IMR-90 (cell line): ENCODE measurements around the gene TRMT2A. TPM values are rescaled to one million over a fixed set of nuclear protein-coding genes. Genes with fewer than 3 reads are reported as not detected.

ENCODE experiments used
- ATAC-seq: fragments of 200-7000 bp; cut with Tn5 transposase; 2 replicates; pipeline ENCODE4 v1.9.1; 2020; ENCODE audit warnings: low read depth, mild to moderate bottlenecking, moderate library complexity
- BruUV-seq: library from RNA; stranded (reverse); fragments of 400-500 nt; replicated peaks from 2 replicates; lab custom pipeline; 2021; lab: Mats Ljungman, UMichigan
- CTCF ChIA-PET: fragments of 300-600 bp; formaldehyde crosslinking; extraction: SDS; loops from one replicate; lab custom pipeline; 2021; ENCODE audit warnings: antibody characterized with exemption; lab: Yijun Ruan, JAX
- POLR2A ChIA-PET: fragments of 300-600 bp; sonication (Branson Sonifier 250); formaldehyde crosslinking; loops from one replicate; lab custom pipeline; 2022; ENCODE audit warnings: antibody characterized with exemption; ENCODE audit not compliant: unreplicated experiment; lab: Charles Lee
- DNase-seq: peaks from one replicate; pipeline ENCODE4 v3.0.0; 2013
- H2AFZ ChIP-seq: replicated peaks from 2 replicates; pipeline ENCODE3; 2013; ENCODE audit warnings: low read length, mild to moderate bottlenecking; ENCODE audit not compliant: poor library complexity
- H2AK5ac ChIP-seq: 2 replicates; pipeline ENCODE4 v1.6.1; 2013; ENCODE audit warnings: low read depth, low read length, inconsistent platforms
- H2AK9ac ChIP-seq: replicated peaks from 2 replicates; pipeline ENCODE3; 2013; ENCODE audit warnings: mild to moderate bottlenecking, low read depth, low read length, moderate library complexity; ENCODE audit not compliant: poor library complexity
- H2BK120ac ChIP-seq: 2 replicates; pipeline ENCODE4 v1.6.1; 2013; ENCODE audit warnings: low read depth, low read length, inconsistent platforms
- H2BK15ac ChIP-seq: 3 replicates; pipeline ENCODE4 v1.6.1; 2013; ENCODE audit warnings: low read depth, low read length, inconsistent platforms
- H2BK20ac ChIP-seq: 2 replicates; pipeline ENCODE4 v1.6.1; 2013; ENCODE audit warnings: low read depth, mild to moderate bottlenecking, inconsistent platforms, low read length, moderate library complexity
- H2BK5ac ChIP-seq: 2 replicates; pipeline ENCODE4 v1.6.1; 2013; ENCODE audit warnings: mild to moderate bottlenecking, low read depth, low read length, inconsistent platforms; ENCODE audit not compliant: poor library complexity, severe bottlenecking
- H3K14ac ChIP-seq: replicated peaks from 2 replicates; pipeline ENCODE4 v1.6.1; 2013; ENCODE audit warnings: low read depth, low read length, inconsistent platforms
- H3K18ac ChIP-seq: 2 replicates; pipeline ENCODE4 v1.6.1; 2013; ENCODE audit warnings: low read depth, low read length, control low read depth
- H3K23ac ChIP-seq: 2 replicates; pipeline ENCODE4 v1.6.1; 2013; ENCODE audit warnings: low read depth, low read length, inconsistent platforms
- H3K27ac ChIP-seq: 2 replicates; pipeline ENCODE4 v1.5.1; 2013; ENCODE audit warnings: mild to moderate bottlenecking, control low read depth, low read length; ENCODE audit not compliant: insufficient read depth
- H3K27me3 ChIP-seq: 2 replicates; pipeline ENCODE4 v1.6.1; 2013; ENCODE audit warnings: low read length; ENCODE audit not compliant: control insufficient read depth, insufficient read depth
- H3K36me3 ChIP-seq: 2 replicates; pipeline ENCODE4 v1.6.1; 2013; ENCODE audit warnings: low read length, mixed read lengths; ENCODE audit not compliant: control insufficient read depth, insufficient read depth
- H3K4ac ChIP-seq: 2 replicates; pipeline ENCODE4 v1.6.1; 2013; ENCODE audit warnings: low read depth, low read length, inconsistent platforms
- H3K4me1 ChIP-seq: 2 replicates; pipeline ENCODE4 v1.6.1; 2013; ENCODE audit warnings: low read length, mixed read lengths; ENCODE audit not compliant: control insufficient read depth, insufficient read depth
- H3K4me2 ChIP-seq: 2 replicates; pipeline ENCODE4 v1.6.1; 2013; ENCODE audit warnings: low read depth, mild to moderate bottlenecking, control low read depth, low read length, moderate library complexity
- H3K4me3 ChIP-seq: 2 replicates; pipeline ENCODE4 v1.5.1; 2013; ENCODE audit warnings: low read depth, mild to moderate bottlenecking, control low read depth, low read length, moderate library complexity; ENCODE audit not compliant: insufficient read depth
- H3K56ac ChIP-seq: 2 replicates; pipeline ENCODE4 v1.6.1; 2013; ENCODE audit warnings: low read length, inconsistent platforms; ENCODE audit not compliant: insufficient read depth; ENCODE audit errors: extremely low read depth
- H3K79me1 ChIP-seq, 2 experiments: 2 replicates each; pipeline ENCODE4 v1.6.1; 2013; ENCODE audit warnings: low read length in 2 of 2, inconsistent platforms in 1 of 2, low read depth in 1 of 2
- H3K9ac ChIP-seq: 2 replicates; pipeline ENCODE4 v1.6.1; 2013; ENCODE audit warnings: low read depth, low read length, control low read depth
- H3K9me1 ChIP-seq: 2 replicates; pipeline ENCODE4 v1.6.1; 2013; ENCODE audit warnings: low read length, inconsistent platforms; ENCODE audit not compliant: insufficient read depth
- H3K9me3 ChIP-seq: 2 replicates; pipeline ENCODE4 v1.6.1; 2013; ENCODE audit warnings: low read length; ENCODE audit not compliant: control insufficient read depth, insufficient read depth
- H4K20me1 ChIP-seq: 2 replicates; pipeline ENCODE4 v1.6.1; 2013; ENCODE audit warnings: low read length, inconsistent platforms; ENCODE audit not compliant: insufficient read depth
- H4K5ac ChIP-seq: 2 replicates; pipeline ENCODE4 v1.6.1; 2013; ENCODE audit warnings: mild to moderate bottlenecking, low read depth, low read length, control low read depth
- H4K8ac ChIP-seq, 2 experiments: 2 replicates each; pipeline ENCODE4 v1.6.1; 2013; ENCODE audit warnings: low read depth in 2 of 2, low read length in 2 of 2, control low read depth in 1 of 2, inconsistent platforms in 1 of 2
- H4K91ac ChIP-seq: 2 replicates; pipeline ENCODE4 v1.6.1; 2013; ENCODE audit warnings: low read depth, low read length, inconsistent platforms; ENCODE audit not compliant: insufficient read depth
- BHLHE40 ChIP-seq: fragments of 150-350 bp; IDR thresholded peaks from 2 replicates; pipeline ENCODE4 v1.6.1; 2016; ENCODE audit warnings: mild to moderate bottlenecking, low read depth, low read length
- CEBPB ChIP-seq: IDR thresholded peaks from 2 replicates; pipeline ENCODE4 v1.6.1; 2012; ENCODE audit warnings: low read depth, low read length, improper control_type of control experiment
- CHD1 ChIP-seq: IDR thresholded peaks from 2 replicates; pipeline ENCODE4 v1.6.1; 2012; ENCODE audit warnings: low read depth, low read length, improper control_type of control experiment
- ELK1 ChIP-seq: fragments of 150-350 bp; IDR thresholded peaks from 2 replicates; pipeline ENCODE4 v1.6.1; 2016; ENCODE audit warnings: low read depth, mild to moderate bottlenecking, low read length, moderate library complexity, borderline replicate concordance
- FOS ChIP-seq: fragments of 150-350 bp; IDR thresholded peaks from 2 replicates; pipeline ENCODE4 v1.6.1; 2016; ENCODE audit warnings: low read depth, low read length
- MAFK ChIP-seq: IDR thresholded peaks from 2 replicates; pipeline ENCODE4 v1.6.1; 2012; ENCODE audit warnings: low read depth, low read length, improper control_type of control experiment
- MAZ ChIP-seq: IDR thresholded peaks from 2 replicates; pipeline ENCODE4 v1.6.1; 2012; ENCODE audit warnings: low read depth, mild to moderate bottlenecking, low read length, improper control_type of control experiment, moderate library complexity, borderline replicate concordance
- MXI1 ChIP-seq: IDR thresholded peaks from 2 replicates; pipeline ENCODE4 v1.6.1; 2012; ENCODE audit warnings: low read depth, mild to moderate bottlenecking, low read length, moderate library complexity, borderline replicate concordance
- NFE2L2 ChIP-seq: fragments of 150-350 bp; IDR thresholded peaks from 2 replicates; pipeline ENCODE4 v1.6.1; 2016; ENCODE audit warnings: low read depth, mild to moderate bottlenecking, low read length
- POLR2A ChIP-seq: IDR thresholded peaks from 2 replicates; pipeline ENCODE4 v1.6.1; 2012; ENCODE audit warnings: mild to moderate bottlenecking, low read depth, low read length
- RCOR1 ChIP-seq: IDR thresholded peaks from 2 replicates; pipeline ENCODE4 v1.6.1; 2012; ENCODE audit warnings: mild to moderate bottlenecking, low read length, improper control_type of control experiment; ENCODE audit not compliant: insufficient replicate concordance
- RFX5 ChIP-seq: IDR thresholded peaks from 2 replicates; pipeline ENCODE4 v1.8.0; 2012; ENCODE audit warnings: low read depth, mild to moderate bottlenecking, low read length, moderate library complexity
- SMC3 ChIP-seq: fragments of 150-350 bp; IDR thresholded peaks from 2 replicates; pipeline ENCODE4 v1.6.1; 2016; ENCODE audit warnings: low read depth, mild to moderate bottlenecking, antibody characterized with exemption, low read length, moderate library complexity
- WGBS, 2 experiments: methylation state at CpG; one replicate each; pipeline versions ENCODE4 v1.1.5 to v1.1.7; 2013; ENCODE audit warnings: missing lambda C conversion rate in 2 of 2; ENCODE audit not compliant: insufficient read length in 1 of 2; ENCODE audit errors: extremely low coverage in 2 of 2; 5-methylcytosine and 5-hydroxymethylcytosine counted together
- dilution Hi-C: fragments of 300-500 bp; cut with HindIII; formaldehyde crosslinking; loops from one replicate; pipeline ENCODE4 v1.14.3; 2018; ENCODE audit warnings: low sequenced_read_pairs; ENCODE audit not compliant: unreplicated experiment
- in situ Hi-C: fragments of 300-500 bp; cut with MboI; formaldehyde crosslinking; loops from 3 replicates; pipeline ENCODE4 v1.14.3; 2019; ENCODE audit warnings: low sequenced_read_pairs, inconsistent platforms, mixed read lengths
- intact Hi-C: fragments of 100-400 bp; cut with micrococcal nuclease; formaldehyde crosslinking; loops from 2 replicates; pipeline ENCODE4 v1.10.0; 2022
- polyA plus RNA-seq, 3 experiments: library from polyadenylated mRNA; depleted of rRNA; stranded (reverse); fragments of >200 nt; gene quantifications; 2 replicates each; pipeline ENCODE4 v1.2.3, GENCODE V29; 2012; ENCODE audit warnings: low replicate concordance in 1 of 3
- total RNA-seq: library from RNA; depleted of rRNA; stranded (reverse); fragments of >200 nt; gene quantifications from 2 replicates; pipeline ENCODE4 v1.2.3, GENCODE V29; 2012
- TF ChIP-seq, protein P1 (sequence below): fragments of 150-350 bp; IDR thresholded peaks from 2 replicates; pipeline ENCODE4 v1.6.1; 2017; ENCODE audit warnings: mild to moderate bottlenecking, antibody characterized with exemption, low read length, low read depth
- TF ChIP-seq, protein P2 (sequence below): conservative IDR thresholded peaks from 2 replicates; pipeline ENCODE4 v1.5.1; 2012; ENCODE audit warnings: mild to moderate bottlenecking, low read depth, low read length, improper control_type of control experiment

TRMT2A gene
- total and polyA plus RNA-seq, 2 of the 4 experiments (the other 2 are of a cell fraction): 22.0 to 39.1 TPM

DNA sequence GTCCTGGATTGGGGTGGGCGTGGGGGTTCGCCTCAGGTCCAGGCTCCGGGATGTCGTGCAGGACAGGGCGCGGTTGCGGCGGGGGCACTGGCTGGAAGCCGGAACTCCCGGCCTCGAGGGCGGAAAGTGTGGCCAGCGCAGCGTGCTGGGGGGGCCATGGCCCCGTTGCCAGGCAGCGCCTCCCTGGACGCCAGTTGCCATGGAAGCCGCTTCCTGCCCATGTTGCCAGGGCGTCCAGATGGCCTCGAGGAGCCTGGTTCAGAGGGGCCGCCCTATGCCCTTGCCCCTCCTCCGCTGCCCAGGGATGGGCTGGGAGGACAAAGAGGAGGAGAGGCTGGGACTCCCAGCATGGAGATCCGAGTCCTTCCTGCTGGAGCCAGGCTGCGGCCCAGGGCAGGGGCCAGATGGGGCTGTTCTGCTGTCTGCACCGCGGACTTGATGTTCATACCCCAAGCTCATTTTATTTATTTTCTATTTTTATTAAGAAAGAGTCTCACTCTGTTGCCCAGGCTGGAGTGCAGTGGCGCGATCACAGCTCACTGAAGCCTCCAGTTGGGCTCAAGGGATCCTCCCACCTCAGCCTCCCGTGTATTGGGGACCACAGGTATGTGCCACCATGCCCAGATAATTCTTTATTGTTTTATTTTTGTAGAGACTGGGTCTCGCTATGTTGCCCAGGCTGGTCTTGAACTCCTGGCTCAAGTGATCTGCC is 38.5 kb upstream of the TRMT2A start:
- in situ Hi-C loops: loop anchor here (5.0 to 10.0 kb wide), 2 partner anchors 137 to 299 kb away; no protein-coding TSS in a partner anchor
- Histone ChIP-seq H3K4ac (no peak overlapping the region), H2AFZ (no peak overlapping the region), H3K4me1 (peaks cover 8% of the 10 kb centered on the region), H4K20me1 (peaks cover 11% of the 10 kb centered on the region; the same call in 1 of the 2 replicates), H2BK15ac (no peak overlapping the region), H2BK5ac (no peak overlapping the region), H3K36me3 (no peaks in the 10 kb centered on the region), H2AK9ac (no peak overlapping the region), H3K18ac (no peak overlapping the region), H3K4me3 (no peak overlapping the region), H3K56ac (no peak overlapping the region), H2BK20ac (no peak overlapping the region), H3K27ac (no peak overlapping the region), H3K23ac (no peak overlapping the region), H3K4me2 (no peak overlapping the region), H3K27me3 (peaks cover 8% of the 10 kb centered on the region; the same call in 1 of the 2 replicates), H4K91ac (no peak overlapping the region), H3K9me3 (no peaks in the 10 kb centered on the region), H3K14ac (no peak overlapping the region), H4K5ac (no peak overlapping the region), H3K9ac (no peak overlapping the region), H3K79me1 (no peaks in the 10 kb centered on the region), H2AK5ac (no peak overlapping the region), H2BK120ac (no peak overlapping the region), H4K8ac (no peak overlapping the region), H3K9me1 (no peaks in the 10 kb centered on the region)
- ChIA-PET POLR2A (no interaction called here), CTCF (no interaction called here)
- BruUV-seq: no TSS peak
- ATAC-seq (no peak), DNase-seq (no peak)
- intact Hi-C loops: loop anchor here (2.0 to 5.0 kb wide), 2 partner anchors 113 to 302 kb away; partner anchors contain the start of gene RTN4R
- dilution Hi-C loops: no loop called here
- 64% methylated on average over 15 of the region's 30 CpGs; no CpG with 5 or more reads in 1 of the 2 experiments for whole genome bisulfite sequencing, 2 experiments
- TF ChIP-seq RFX5 (no peak), FOS (no peak), CEBPB (no peak), BHLHE40 (no peak), POLR2A (no peak), MAFK (no peak), SMC3 (no peak), MAZ (no peak), CHD1 (no peak), NFE2L2 (no peak), RCOR1 (no peak), ELK1 (no peak), MXI1 (no peak)
- TF ChIP-seq, protein P1, sequence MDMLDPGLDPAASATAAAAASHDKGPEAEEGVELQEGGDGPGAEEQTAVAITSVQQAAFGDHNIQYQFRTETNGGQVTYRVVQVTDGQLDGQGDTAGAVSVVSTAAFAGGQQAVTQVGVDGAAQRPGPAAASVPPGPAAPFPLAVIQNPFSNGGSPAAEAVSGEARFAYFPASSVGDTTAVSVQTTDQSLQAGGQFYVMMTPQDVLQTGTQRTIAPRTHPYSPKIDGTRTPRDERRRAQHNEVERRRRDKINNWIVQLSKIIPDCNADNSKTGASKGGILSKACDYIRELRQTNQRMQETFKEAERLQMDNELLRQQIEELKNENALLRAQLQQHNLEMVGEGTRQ: no peak
- TF ChIP-seq, protein P2, sequence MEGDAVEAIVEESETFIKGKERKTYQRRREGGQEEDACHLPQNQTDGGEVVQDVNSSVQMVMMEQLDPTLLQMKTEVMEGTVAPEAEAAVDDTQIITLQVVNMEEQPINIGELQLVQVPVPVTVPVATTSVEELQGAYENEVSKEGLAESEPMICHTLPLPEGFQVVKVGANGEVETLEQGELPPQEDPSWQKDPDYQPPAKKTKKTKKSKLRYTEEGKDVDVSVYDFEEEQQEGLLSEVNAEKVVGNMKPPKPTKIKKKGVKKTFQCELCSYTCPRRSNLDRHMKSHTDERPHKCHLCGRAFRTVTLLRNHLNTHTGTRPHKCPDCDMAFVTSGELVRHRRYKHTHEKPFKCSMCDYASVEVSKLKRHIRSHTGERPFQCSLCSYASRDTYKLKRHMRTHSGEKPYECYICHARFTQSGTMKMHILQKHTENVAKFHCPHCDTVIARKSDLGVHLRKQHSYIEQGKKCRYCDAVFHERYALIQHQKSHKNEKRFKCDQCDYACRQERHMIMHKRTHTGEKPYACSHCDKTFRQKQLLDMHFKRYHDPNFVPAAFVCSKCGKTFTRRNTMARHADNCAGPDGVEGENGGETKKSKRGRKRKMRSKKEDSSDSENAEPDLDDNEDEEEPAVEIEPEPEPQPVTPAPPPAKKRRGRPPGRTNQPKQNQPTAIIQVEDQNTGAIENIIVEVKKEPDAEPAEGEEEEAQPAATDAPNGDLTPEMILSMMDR: no peak
